Panc1 (cell line): ENCODE data around the gene ENTPD8. TPM values are rescaled to one million over a fixed set of nuclear protein-coding genes. Genes with fewer than 3 reads are reported as not detected.

Experiments used
- ATAC-seq: fragments of 200-7000 bp; cut with Tn5 transposase; 2 replicates; pipeline ENCODE4 v1.9.1; 2020; ENCODE audit warnings: mild to moderate bottlenecking, moderate library complexity
- BruUV-seq: library from RNA; stranded (reverse); fragments of 400-500 nt; replicated peaks from 2 replicates; lab custom pipeline; 2021; lab: Mats Ljungman, UMichigan
- CTCF ChIA-PET: fragments of 300-600 bp; sonication (Branson Sonifier 250); formaldehyde crosslinking; loops from one replicate; lab custom pipeline; 2022; ENCODE audit warnings: antibody characterized with exemption; lab: Charles Lee
- POLR2A ChIA-PET: fragments of 300-600 bp; sonication (Branson Sonifier 250); formaldehyde crosslinking; loops from one replicate; lab custom pipeline; 2022; ENCODE audit warnings: antibody characterized with exemption; lab: Charles Lee
- DNase-seq: peaks from one replicate; pipeline ENCODE4 v3.0.0-alpha.2; 2010; ENCODE audit warnings: low read depth, low spot score
- H3K27ac ChIP-seq: 2 replicates; pipeline ENCODE4 v1.5.1; 2011; ENCODE audit warnings: mild to moderate bottlenecking, low read length, inconsistent platforms
- H3K27me3 ChIP-seq: fragments of 200-500 bp; sonication (Bioruptor generic); 2 replicates; pipeline ENCODE4 v1.6.0; 2014; ENCODE audit warnings: low read length, inconsistent platforms; ENCODE audit not compliant: control insufficient read depth, insufficient read depth
- H3K36me3 ChIP-seq: fragments of 200-500 bp; sonication (Bioruptor generic); 2 replicates; pipeline ENCODE4 v1.5.1; 2014; ENCODE audit warnings: inconsistent platforms, mild to moderate bottlenecking, low read length, moderate library complexity; ENCODE audit not compliant: control insufficient read depth, insufficient read depth
- H3K4me1 ChIP-seq: 2 replicates; pipeline ENCODE4 v1.5.1; 2011; ENCODE audit warnings: inconsistent platforms, mild to moderate bottlenecking, low read length, moderate library complexity; ENCODE audit not compliant: control insufficient read depth, insufficient read depth
- H3K4me3 ChIP-seq, 2 experiments: 2 replicates each; pipeline ENCODE4 v1.5.1; 2011 to 2012; ENCODE audit warnings: low read depth in 2 of 2, low read length in 2 of 2, mild to moderate bottlenecking in 2 of 2, inconsistent platforms in 1 of 2, moderate library complexity in 1 of 2
- H3K9me3 ChIP-seq: fragments of 200-500 bp; sonication (Bioruptor generic); 2 replicates; pipeline ENCODE4 v1.5.1; 2014; ENCODE audit warnings: low read depth, mild to moderate bottlenecking, inconsistent platforms, low read length, moderate library complexity; ENCODE audit not compliant: control insufficient read depth, insufficient read depth
- CTCF ChIP-seq: fragments of 450-650 bp; IDR thresholded peaks from 2 replicates; pipeline ENCODE4 v1.5.1; 2017; ENCODE audit warnings: mild to moderate bottlenecking
- POLR2AphosphoS5 ChIP-seq: IDR thresholded peaks from 2 replicates; pipeline ENCODE4 v1.6.1; 2012; ENCODE audit warnings: mild to moderate bottlenecking, low read depth, low read length, moderate library complexity
- SIN3A ChIP-seq: IDR thresholded peaks from 2 replicates; pipeline ENCODE4 v1.6.1; 2012; ENCODE audit warnings: low read depth, mild to moderate bottlenecking, low read length, moderate library complexity, borderline replicate concordance; ENCODE audit not compliant: insufficient read depth
- TCF7L2 ChIP-seq: IDR thresholded peaks from 2 replicates; pipeline ENCODE4 v1.6.1; 2011; ENCODE audit warnings: mild to moderate bottlenecking, low read depth, low read length, inconsistent platforms
- in situ Hi-C: cut with HindIII; loops from 2 replicates; pipeline ENCODE4 v1.10.0; 2016; ENCODE audit warnings: low sequenced_read_pairs, low pct_unique_long_range_greater_than_20kb
- intact Hi-C: fragments of 100-400 bp; cut with micrococcal nuclease; formaldehyde crosslinking; loops from one replicate; pipeline ENCODE4 v1.10.0; 2022; ENCODE audit not compliant: unreplicated experiment
- total RNA-seq: library from RNA; stranded (reverse); gene quantifications from one replicate; pipeline ENCODE4 v1.2.1, GENCODE V29; 2021; ENCODE audit not compliant: unreplicated experiment
- TF ChIP-seq, protein P1 (sequence below), 2 experiments: IDR thresholded peaks; 2 replicates each; pipeline ENCODE4 v1.6.1; 2011 to 2012; ENCODE audit warnings: low read depth in 2 of 2, control low read depth in 1 of 2, low read length in 1 of 2, mild to moderate bottlenecking in 1 of 2, moderate library complexity in 1 of 2; ENCODE audit not compliant: insufficient read depth in 1 of 2

The ENTPD8 gene
- total RNA-seq, 1 experiment from 2014 or later = 3.9 TPM

- Histone ChIP-seq H3K4me1 (no peaks in the 10 kb centered on the region), H3K9me3 (no peaks in the 10 kb centered on the region), H3K27me3 (no peaks in the 10 kb centered on the region), H3K27ac (no peak overlapping the region), H3K4me3 (no peak overlapping the region), H3K36me3 (no peaks in the 10 kb centered on the region)
- ATAC-seq (no peak), DNase-seq (no peak)
- in situ Hi-C loops = no loop called here
- ChIA-PET CTCF (no interaction called here), POLR2A (no interaction called here)
- TF ChIP-seq, protein P1, sequence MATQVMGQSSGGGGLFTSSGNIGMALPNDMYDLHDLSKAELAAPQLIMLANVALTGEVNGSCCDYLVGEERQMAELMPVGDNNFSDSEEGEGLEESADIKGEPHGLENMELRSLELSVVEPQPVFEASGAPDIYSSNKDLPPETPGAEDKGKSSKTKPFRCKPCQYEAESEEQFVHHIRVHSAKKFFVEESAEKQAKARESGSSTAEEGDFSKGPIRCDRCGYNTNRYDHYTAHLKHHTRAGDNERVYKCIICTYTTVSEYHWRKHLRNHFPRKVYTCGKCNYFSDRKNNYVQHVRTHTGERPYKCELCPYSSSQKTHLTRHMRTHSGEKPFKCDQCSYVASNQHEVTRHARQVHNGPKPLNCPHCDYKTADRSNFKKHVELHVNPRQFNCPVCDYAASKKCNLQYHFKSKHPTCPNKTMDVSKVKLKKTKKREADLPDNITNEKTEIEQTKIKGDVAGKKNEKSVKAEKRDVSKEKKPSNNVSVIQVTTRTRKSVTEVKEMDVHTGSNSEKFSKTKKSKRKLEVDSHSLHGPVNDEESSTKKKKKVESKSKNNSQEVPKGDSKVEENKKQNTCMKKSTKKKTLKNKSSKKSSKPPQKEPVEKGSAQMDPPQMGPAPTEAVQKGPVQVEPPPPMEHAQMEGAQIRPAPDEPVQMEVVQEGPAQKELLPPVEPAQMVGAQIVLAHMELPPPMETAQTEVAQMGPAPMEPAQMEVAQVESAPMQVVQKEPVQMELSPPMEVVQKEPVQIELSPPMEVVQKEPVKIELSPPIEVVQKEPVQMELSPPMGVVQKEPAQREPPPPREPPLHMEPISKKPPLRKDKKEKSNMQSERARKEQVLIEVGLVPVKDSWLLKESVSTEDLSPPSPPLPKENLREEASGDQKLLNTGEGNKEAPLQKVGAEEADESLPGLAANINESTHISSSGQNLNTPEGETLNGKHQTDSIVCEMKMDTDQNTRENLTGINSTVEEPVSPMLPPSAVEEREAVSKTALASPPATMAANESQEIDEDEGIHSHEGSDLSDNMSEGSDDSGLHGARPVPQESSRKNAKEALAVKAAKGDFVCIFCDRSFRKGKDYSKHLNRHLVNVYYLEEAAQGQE (IDR thresholded peaks at IDR 0.05; ENCODE audit: insufficient read depth in 1 of 2, low read depth in 2 of 2, low read length in 1 of 2) = no peak
- TF ChIP-seq SIN3A (no peak), CTCF (no peak), TCF7L2 (no peak)
- BruUV-seq = no TSS peak
- intact Hi-C loops = no loop called here
These were observed 46.5 kb upstream of the ENTPD8 start for GRCh38 chr9:137487454-137488326.

DNA sequence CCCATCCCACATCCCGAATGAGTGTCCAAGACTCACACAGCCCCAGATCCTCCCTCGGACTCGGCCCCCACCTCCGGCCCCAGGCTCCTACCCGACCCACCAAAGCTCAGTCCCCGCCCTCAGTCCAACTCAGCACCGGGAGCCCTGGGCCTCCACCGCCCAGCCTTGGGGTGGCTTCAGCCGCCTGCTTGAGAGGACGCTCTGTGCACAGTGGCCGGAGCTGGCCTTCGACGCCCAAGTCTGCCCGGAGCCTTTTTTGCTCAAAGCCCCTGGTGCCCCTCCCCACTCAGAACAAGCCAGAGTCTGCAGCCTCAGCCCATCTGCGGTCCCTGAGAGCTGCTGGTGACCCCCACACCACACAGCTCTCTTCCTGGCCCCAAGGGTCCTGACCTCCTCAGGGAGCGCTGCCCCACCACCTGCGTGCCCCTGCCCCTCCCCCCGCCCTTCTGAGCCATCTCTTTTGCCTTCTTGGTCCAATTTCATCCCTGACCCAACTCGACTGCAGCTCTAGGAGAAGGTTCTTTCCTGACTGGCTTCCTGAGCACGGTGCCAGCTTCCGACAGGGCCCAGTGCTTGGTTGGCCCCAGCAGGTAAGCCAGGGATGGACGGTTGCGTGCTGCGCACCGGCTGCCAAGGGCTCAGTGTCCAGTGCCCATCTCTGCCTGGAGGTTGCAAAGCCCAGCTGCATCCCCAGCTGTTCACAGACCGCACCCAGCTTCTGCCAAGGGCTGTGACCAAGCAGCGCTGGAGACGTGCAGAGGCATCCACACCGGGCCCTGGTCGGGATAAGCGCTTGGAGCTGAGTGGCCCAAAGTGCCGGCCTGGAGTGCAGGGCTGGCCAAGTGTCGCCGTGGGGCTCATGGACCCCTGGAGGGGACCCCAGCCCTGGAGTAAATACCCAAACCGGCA lies 45.6 kb upstream of the ENTPD8 start:
- intact Hi-C loops (no loop called here), in situ Hi-C loops (no loop called here)
- BruUV-seq = no TSS peak
- DNase-seq (no peak), ATAC-seq (no peak)
- Histone ChIP-seq H3K4me3 (no peak overlapping the region), H3K27me3 (no peaks in the 10 kb centered on the region), H3K27ac (no peak overlapping the region), H3K4me1 (peaks cover 7% of the 10 kb centered on the region; the same call in 1 of the 2 replicates), H3K36me3 (no peaks in the 10 kb centered on the region), H3K9me3 (no peaks in the 10 kb centered on the region)
- ChIA-PET POLR2A (no interaction called here), CTCF (no interaction called here)
- TF ChIP-seq CTCF (no peak), SIN3A (no peak), POLR2AphosphoS5 (no peak), TCF7L2 (no peak)
- TF ChIP-seq, protein P1 (IDR thresholded peaks at IDR 0.05; ENCODE audit: insufficient read depth in 1 of 2, low read depth in 2 of 2, low read length in 1 of 2) = no peak
